GM21360 (cell line): ENCODE results near the gene EMB.
"Not testable (repeated sequence)": the region's sequence is repeated elsewhere in the genome, so short reads cannot be mapped to it uniquely, and the experiment has no call there.

Source experiments
- ATAC-seq: cut with Tn5 transposase; IDR thresholded peaks from one replicate; pipeline ENCODE4 v1.9.1; 2021; ENCODE audit warnings: mild to moderate bottlenecking, moderate library complexity; ENCODE audit not compliant: unreplicated experiment

EMB gene, protein sequence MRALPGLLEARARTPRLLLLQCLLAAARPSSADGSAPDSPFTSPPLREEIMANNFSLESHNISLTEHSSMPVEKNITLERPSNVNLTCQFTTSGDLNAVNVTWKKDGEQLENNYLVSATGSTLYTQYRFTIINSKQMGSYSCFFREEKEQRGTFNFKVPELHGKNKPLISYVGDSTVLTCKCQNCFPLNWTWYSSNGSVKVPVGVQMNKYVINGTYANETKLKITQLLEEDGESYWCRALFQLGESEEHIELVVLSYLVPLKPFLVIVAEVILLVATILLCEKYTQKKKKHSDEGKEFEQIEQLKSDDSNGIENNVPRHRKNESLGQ

DNA sequence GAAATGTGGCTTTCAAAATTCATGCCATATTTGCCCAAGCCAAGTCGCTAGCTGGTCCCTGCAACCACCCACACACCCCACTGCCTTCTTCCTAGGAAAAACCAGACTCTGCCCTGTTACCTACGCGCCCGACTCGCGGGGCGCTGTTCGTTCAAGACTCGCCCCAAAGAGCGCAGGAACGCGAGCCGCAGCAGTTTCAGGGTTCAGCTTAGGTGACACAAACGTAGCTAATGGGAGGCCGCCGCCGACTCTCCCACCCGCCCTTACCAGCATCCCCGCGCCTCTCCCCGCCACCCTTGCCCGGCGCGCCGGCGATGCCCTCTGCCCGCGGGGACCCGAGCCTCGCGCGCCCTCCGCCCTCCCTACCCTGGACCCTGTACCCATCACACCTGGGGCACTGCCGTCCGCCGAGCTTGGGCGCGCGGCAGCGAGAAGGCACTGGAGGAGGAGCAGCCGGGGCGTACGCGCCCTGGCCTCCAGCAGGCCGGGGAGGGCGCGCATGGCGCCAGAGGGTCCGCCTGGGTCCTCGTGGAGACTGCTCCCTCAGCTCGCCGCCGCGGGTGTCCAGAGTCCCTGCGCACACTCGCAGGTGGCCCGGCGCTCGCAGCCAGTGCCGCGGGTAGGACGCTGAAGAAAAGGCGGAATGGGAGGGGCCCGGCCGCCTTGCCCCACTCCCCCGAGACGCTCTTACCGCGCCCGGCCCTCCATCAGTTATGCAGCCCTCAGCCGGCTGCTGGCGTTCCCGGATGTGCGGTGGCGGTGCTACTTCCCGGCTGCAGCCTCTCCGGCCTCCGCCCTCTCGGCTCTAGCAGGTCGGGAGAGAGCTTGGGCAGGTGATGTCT, at the start of gene EMB:
Gene EMB, minus strand, starts transcription at position 638 of the 842 bp plus-strand sequence. Its CDS starts 137 bp downstream, at position 501.
- peak; percentile 56 for ATAC-seq

DNA sequence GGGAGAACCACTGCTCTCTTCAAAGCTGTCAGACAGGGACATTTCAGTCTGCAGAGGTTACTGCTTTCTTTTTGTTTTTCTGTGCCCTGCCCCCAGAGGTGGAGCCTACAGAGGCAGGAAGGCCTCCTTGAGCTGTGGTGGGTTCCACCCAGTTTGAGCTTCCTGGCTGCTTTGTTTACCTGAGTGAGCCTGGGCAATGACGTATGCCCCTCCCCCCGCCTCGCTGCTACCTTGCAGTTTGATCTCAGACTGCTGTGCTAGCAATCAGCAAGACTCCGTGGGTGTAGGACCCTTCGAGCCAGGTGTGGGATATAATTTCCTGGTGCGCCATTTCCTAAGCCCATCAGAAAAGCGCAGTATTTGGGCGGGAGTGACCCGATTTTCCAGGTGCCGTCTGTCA, 48.4 kb upstream of the EMB start:
- not testable (repeated sequence) for ATAC-seq

DNA sequence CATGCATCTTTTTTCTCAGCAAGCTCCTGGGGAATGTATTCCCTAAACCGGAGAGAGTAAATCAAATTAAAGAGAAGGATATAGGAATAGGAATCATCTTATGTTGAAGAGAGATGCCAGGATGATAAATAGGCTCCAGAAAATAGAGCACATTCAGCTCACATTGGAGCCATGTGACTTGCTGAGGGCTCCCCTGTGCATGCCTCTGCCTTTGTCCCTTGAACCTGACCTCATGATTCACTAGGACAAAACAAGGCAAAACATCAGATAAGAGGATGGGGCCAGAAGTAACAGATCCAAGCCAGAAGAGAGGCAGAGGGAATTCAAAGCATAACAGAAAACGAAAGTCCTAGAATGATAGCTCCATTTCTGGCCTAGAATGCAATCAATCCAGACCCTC, 37.7 kb upstream of the EMB start:
- ATAC-seq, result not testable (repeated sequence)

DNA sequence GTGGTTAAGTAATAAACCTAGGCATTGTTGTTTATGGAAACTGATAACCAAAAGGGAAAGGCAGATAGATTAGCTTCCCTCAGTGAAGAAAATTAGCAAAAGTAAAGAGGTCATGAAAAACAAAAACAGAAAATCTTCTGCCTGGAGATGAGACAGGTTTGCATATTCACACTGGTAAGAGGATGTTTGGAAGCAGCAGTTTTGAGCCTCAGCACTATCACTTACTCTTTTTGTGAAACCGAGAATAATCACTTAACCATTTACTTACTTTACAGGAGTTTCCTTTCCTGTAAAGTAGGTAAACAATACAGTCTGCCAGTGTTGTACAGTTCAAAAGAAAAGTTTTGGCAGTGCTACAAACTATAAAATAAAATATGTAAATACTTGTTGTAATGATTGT, 35.5 kb upstream of the EMB start:
- ATAC-seq, result peak; percentile 97

DNA sequence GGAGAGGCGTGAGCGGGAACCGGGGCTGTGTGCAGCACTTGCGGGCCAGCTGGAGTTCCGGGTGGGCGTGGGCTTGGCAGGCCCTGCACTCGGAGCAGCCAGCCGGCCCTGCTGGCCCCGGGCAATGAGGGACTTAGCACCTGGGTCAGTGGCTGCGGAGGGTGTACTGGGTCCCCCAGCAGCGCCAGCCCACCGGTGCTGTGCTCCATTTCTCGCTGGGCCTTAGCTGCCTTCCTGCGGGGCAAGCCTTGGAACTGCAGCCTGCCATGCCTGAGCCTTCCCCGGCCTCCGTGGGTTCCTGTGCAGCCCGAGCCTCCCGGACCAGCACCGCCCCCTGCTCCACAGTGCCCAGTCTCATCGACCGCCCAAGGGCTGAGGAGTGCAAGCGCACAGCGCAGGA, 23.9 kb upstream of the EMB start:
- not testable (repeated sequence) for ATAC-seq

DNA sequence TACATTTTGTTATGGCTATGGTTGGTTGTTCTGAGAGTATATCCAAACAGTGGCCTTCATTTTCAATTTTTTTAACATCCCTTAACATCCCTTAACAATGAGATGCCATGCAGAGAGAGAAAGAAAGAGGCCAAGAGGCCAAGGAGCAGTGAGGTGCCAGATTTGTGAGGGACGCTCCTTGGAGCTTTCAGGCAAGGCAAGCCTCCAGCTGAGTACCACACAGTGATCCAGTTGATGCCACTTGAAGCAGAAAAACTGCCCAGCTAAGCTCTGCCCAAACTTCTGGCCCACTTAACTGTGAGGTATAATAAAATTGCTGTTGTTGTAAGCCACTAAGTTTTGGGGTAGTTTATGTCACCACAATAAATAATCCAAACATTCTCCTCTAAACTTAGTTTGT, 22.6 kb upstream of the EMB start:
- no peak for ATAC-seq

DNA sequence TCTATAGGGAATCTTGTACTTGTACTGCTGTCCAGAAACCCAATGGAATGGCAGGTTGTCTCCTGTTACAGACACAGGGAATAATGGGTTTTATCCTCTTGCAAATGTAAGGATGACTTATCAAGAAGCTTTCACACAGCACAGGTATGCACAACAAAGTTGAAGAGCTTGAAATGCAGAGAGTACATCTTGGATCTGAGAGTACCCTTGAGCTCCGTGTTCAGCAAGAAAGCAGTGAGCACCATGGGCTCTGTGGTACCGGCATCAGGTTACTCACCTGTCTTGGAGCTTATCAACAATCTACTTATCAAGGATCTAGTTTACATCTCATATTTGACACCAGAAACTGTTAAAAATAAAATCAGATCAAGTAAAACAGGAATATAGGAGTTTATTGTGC, 22.0 kb upstream of the EMB start:
- no peak for ATAC-seq

DNA sequence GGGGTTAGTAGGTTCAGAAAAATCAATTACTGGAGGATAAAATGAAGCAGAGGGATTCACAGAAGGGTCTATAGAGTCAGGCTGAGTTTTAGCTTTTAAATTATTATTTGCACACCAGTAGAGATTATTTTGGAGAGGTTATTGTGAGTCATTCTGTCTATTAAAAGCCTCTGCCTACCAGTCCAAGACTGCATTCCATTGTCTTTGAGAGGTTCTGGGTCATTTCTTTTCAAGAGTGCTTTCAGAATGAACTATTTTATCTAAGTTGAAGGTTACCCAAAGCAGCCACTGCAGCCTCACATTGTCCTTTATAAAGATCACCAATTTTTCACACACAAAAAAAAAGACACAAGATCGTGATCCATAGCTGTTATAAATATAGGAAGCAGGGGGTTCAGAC, 21.5 kb upstream of the EMB start:
- ATAC-seq, result not testable (repeated sequence)

DNA sequence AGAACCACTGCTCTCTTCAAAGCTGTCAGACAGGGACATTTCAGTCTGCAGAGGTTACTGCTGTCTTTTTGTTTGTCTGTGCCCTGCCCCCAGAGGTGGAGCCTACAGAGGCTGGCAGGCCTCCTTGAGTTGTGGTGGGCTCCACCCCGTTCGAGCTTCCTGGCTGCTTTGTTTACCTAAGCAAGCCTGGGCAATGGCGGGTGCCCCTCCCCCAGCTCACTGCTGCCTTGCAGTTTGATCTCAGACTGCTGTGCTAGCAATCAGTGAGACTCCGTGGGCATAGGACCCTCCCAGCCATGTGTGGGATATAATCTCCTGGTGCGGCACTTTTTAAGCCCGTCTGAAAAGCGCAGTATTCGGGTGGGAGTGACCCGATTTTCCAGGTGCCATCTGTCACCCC, 17.3 kb upstream of the EMB start:
- ATAC-seq, result not testable (repeated sequence)

DNA sequence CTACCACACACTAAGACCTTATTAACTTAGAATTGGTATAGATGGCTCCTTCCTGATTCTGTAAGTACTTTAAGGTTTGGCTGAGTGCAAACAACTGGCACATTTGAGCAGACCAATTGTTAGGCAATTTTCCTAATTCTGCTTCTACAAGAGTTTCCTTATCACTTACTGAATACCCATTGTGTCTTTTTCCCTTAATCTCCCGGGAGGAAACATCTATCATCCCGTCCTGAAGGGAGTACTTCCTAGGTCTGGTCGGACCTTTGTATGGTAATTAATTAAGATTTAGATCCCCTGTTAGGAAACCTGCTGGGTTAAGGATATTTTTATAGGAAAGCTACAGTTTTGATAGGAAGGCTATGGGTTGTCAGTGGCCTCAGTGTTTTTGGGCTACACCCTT, 8.2 kb upstream of the EMB start:
- not testable (repeated sequence) for ATAC-seq

DNA sequence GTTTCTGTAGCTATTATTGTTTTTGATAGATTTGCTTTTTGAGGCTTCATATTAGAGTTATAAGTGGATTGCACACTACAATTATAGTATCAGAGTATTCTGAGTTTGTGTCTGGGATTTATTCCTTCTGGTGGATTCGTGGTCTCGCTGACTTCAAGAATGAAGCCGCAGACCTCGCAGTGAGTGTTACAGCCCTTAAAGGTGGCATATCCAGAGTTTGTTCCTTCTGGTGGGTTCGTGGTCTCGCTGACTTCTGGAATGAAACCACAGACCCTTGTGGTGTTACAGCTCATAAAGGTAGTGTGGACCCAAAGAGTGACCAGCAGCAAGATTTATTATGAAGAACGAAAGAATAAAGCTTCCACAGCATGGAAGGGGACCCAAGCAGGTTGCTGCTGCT, 6.9 kb upstream of the EMB start:
- no peak for ATAC-seq

DNA sequence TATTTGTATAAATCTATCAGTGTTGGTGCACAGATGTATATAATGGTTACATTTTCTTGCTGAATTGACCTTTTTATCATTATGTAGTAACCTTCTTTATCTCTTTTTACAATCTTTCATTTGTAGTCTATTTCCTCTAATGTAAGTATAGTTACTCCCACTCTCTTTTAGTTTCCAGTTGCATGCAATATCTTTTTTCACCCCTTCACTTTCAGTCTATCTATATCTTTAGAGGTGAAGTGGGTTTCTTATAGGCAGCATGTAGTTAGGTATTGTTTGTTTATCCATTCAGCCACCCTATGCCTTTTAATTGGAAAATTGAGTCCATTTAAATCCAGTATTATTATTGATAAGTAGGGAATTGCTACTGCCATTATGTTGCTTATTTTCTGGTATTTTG, 6.1 kb upstream of the EMB start:
- ATAC-seq, result no peak

DNA sequence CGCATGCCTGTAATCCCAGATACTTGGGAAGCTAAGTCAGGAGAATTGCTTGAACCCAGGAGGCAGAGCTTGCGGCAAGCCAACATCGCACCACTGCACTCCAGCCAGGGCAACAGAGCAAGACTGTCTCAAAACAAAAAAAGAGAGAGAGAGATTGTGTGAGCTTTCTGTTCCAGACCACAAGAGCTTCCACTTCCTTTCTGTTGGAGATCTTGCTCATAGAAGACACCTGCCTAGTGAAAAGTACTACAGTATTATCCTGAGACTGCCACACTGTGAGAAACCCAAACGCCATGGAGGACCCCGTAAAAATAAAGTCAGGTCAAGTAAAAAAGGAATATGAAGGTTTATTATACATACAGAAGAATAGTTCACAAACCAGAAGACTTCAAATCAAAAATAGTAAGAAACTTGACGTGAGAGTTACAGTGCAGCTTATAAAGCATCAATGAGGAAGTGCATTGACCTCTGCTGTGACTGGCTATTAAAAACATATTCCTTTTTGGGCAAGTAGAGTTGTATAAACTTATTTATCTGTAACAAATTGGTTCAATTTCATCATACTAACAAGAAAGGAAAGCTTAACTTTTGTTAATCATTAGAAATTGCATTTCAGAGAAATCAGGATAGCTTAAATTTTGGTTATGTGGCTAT, 4.3 kb upstream of the EMB start:
- ATAC-seq, result peak; percentile 66

DNA sequence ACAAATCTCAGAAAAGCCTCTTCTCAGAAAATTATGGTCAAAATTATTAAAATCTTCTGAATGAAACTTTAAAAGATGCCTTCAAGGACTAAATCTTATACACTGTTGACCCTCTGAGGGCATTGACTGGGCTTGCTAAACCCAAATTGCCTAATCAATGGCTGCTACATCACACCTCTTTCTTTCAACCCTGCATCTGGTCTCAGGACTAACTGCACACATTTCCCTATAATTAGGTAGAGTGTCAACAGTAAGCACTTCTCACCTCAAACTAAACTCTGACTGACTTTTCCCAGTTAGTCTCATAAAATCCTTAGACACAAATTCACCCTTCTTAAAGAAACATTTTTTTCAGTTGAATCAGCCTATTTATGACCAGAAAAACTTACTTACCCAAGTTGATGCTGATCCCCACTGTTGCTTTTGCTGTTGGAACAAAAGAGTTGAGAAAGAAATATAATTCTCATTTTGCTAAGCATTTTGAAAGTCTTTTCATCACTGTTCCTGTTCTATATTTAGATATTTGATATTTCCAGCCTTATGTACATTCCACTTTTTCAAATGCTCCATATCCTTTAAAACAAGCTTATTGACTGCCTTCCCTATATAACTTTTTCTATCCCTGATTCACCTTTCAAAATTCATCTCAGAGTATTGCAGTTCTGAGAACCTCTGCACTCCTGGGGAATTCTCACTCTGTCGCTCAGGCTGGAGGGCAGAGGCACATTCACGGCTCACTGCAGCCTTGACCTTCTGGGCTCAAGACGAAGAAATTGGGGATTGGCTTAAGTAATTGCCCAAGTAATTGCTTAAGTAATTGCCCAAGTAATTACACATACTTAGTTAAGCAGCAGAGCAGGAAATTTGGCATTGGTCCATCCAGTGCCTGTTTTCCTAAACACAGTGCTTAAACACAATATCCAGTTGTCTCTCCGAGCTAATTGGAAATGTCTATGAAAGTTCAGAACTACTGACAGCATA, 1.8 kb upstream of the EMB start:
- not testable (repeated sequence) for ATAC-seq

DNA sequence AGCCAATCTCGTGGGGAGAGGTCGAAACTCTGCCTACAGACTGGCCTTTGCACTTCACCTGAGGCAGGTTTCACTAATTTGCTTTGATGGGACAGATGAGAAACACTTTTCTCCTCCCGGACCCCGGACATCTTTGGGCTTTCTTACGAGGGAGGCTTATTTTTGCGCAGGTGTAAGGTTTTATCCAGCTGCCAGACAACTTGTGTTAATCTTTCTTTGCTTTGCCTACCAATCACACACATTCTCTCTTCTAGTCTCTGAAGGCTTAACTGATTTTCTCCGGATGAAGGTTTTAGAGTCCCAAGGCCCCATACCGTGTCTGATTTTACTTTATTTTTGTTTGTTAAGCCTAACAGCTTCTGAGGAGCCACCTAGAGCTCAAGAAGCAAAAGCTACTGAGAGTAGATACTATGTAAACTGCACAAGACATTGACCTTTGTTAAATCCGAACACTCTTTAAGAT, 436 bp upstream of the EMB start:
- no peak for ATAC-seq

DNA sequence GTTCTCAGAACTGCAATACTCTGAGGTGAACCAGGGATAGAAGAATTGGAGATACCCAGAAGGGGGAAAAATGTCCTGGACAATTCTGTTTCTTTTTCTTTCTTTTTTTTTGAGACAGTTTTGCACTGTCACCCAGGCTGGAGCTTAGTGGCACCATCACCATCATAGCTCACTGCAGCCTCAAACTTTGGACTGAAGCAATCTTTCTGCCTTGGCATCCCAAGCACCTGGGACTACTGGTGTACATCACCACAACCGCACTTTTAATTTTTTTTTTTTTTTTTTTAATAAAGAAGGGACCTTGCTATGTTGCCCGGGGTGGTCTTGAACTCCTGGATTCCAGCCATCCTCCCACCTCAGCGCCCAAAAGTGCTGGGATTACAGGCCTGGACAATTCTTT, 1.9 kb downstream of the EMB start:
- ATAC-seq, result no peak

DNA sequence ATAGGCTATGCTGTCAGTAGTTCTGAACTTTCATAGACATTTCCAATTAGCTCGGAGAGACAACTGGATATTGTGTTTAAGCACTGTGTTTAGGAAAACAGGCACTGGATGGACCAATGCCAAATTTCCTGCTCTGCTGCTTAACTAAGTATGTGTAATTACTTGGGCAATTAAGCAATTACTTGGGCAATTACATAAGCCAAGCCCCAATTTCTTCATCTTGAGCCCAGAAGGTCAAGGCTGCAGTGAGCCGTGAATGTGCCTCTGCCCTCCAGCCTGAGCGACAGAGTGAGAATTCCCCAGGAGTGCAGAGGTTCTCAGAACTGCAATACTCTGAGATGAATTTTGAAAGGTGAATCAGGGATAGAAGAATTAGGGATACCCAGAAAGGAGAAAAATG, 3.0 kb downstream of the EMB start:
- not testable (repeated sequence) for ATAC-seq

DNA sequence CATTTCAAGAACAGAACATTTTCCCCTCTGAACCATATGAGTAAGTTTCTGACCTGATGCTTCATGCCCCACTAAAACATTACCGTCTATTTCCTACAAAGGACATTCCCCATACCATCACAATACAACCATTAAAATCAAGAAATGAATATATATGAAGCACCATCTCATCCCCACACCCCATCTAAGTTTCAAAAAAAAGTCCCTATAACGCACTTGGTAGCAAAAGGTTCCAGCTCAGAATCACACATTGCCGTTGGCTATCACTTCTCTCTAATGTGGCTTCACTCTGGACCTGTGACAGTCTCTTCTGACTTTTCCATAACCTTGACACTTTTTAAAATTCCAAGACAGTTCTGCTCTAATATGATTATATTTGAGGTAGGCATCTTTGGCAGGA, 5.9 kb downstream of the EMB start:
- no peak for ATAC-seq

DNA sequence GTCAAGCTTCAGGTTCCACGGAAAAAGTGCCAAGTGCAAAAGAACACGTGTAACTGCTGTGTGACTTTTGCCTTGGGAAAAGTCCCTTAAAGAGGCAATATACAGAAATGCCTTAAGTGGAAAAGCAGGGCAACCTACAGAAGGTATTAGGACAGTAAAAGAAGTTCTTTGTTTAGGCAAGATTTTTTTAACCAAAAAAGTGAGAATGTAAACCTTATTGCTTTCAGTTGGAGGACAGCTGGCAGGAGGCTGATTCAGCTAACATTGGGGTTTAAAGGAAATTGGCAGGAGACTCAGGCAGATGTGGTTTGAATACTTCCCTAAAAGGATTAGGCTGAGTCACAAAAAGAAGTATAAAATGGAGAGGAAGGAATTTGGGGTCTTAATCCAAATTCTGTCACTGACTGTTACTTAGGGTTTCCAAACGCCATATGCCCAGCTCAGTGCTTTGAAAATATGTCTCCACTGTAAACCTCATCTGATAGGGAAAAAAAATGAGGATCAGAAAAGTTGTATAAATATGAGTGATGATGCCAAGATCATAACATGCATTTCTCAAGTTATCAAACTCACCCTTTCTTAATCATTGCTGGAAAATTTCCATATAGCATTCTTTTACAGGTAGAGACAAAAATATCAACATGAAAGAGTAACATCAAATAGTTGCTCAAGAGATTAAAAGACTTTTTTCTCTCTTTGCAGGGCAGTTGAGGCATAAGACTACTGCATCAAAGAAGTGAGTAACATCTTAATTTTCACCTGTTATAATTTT, 9.8 kb downstream of the EMB start:
- ATAC-seq, result not testable (repeated sequence)
